Endothelial cell of hepatic sinusoid (primary cell): ENCODE measurements around the gene HOXC9.

Source experiments
- in situ Hi-C: cut with HindIII; loops from 2 replicates; pipeline ENCODE4 v1.10.0; 2017; ENCODE audit warnings: low sequenced_read_pairs

Gene HOXC9

DNA sequence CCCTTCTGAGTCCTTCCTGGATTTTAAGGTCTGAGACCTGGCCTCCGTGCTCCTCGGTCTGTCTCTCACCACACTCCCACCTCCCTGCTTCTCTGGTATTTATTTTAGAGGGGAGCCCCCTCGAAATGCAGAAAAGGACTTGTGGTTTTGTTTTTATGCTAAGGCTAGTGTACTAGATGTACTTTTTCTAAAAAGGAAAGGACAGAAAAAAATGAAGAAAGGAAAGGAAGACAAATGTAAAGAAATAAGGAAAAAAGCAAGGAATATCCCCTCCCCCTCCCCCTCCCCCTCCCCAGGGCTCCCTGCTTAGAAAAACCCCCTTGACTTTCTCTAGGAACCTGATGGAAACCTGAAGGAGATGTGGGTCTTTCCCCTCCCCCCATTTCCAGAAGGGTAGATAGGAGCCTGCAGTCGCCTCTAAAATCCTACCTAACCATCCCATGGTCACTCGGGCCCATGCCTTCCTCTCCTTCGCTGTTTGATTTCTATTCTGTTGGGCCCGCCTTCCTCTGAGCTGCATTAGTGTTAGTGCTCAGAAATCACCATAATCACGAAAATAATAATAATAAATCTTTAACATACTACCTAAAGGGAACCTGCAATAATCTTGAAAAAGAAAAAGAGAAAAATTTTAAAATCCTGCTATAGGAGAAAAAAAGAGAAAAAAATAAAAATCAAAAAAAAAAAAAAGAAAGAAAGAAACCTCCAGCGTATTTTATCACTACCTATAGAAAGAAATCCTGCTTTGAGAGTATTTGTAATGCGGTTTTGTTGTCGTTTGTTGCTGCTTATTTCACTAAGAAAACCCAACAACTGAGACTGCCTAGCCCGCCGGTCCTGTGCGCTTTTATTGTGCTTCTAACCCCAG lies 11.9 kb downstream of the HOXC9 start:
- in situ Hi-C loops, result no loop called here

DNA sequence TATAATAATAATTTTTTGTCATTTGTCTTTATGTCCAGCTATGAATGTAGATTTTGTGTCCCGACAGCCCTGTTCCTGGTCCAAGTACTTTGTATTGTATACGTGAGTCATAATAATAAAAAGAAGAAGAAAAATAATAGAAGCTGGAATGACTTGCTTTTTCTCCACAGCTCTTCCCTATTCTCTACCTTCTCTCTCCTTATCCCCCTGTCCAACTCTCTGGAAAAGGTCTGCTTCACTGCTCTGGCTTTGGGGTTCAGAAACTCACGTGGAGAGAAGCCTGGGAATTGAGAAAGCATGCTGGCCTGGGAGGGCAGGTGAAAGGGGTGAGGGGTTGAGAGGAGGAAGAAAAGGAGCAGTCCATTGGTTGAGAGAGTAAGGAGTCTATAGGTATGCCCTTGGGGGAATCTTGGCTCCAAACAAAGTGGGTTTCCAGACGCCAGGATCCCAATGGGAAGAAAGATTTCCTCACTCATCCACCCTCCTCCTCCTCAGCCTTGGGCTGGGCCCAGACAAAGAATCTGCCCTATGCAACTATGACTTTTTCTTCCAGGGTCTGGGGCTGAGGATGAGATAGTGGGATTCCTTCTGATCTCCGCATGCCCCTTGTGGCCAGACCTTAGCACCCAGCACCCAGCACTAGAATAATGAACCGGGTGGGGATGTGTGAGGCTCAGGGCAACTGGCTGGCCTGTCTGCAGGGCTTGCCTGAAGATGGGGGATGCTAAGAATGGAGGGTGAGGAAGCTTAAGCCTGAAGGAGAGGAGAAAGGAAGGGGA lies 12.9 kb downstream of the HOXC9 start:
- in situ Hi-C loops, result no loop called here

DNA sequence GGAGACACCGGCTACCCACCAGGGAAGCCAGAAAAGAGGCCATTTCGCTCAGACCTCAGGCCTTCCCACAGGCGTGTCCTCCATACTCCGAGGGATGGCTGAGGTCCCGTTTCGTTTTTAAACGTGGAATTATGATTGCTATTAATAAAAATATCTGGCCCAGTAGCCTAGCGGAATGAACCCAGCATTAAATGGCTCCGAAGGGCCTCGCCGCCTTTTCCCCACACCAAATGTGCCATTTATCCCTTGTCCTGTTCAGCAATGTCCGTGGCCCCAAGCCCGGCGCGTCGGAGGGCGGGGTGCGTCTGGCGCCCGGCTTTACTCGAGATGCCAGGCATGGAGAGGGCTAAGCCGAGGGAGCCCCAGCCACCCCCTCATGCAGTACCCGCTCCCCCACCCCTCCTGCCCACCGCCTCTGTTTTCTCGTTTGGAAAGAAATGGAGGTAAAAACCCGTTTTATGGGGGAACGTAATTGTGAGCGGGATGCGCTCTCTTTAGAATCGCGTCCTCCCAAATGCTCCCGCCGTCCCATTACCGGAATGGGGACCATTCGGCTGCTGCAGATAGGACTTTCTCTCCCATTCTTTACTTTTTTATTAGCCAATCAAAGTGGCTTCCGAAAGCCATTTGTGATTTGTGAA lies 14.5 kb downstream of the HOXC9 start:
- in situ Hi-C loops, result loop anchor here (5.0 kb wide), 1 partner anchor 173 kb away; the partner anchor contains the start of gene SMUG1

DNA sequence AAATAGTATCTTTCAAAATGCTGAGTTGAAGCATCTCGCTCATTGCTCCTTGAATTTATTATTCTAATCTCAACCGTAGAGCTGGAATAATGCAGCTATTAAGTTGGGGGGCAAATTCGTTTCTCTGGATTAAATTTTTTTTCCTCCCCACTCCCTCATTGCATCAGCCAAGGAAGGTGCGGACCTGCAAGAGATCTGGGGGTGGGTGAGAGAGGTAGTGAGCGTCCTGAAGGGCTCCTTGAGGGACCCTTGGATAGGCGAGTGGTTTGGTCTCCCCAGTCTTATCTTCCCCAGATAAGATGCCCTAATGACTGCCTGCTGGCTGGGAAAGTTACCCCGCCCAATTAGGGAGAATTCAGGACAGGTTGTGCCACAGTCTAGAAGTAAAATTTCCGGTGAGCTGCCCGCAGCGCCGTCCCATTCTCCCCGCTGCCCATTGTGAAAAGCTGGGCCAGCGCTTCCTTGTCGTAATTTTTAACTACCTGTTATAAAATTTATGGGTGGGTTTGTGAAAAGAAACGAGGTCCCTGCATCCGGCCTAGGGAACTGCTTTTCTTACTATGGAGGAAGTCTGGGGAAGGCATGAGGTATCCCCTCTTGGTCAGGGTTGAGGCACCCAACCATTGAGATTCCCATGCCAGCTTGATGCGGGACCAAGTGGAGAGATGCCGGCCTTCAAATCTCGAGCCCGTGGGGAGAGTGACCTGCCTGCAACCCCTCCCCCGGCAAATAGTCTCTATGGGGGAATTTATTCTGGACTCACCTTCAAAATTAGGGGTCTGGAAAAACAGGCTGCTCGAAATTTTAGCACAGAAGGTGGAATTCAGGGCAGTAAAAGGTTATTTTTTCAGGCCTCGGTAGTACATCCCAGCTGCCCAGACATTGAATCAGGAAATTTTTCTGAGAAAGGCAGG lies 15.3 kb downstream of the HOXC9 start:
- in situ Hi-C loops, result loop anchor here (5.0 kb wide), 1 partner anchor 172 kb away; the partner anchor contains the start of gene SMUG1

DNA sequence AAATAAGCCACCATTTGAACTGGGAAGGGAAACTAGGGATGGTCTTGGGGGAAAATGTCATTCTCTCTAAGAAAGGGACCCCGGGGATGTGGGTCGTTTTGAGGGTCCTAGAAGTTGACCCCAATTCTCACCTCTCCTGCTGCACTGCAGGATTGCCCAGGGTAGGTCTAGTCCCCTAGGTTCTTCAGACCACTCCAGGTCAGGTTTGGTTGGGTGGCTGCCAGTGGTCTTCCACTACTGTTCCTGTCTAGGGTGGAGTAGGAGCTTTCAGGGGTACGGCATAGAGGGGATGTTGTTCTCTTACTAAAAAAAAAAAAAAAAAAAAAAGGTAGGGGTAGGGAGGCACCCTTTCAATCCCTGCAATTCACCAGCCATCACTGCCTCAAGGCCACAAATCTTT lies 16.1 kb downstream of the HOXC9 start:
- in situ Hi-C loops, result loop anchor here (5.0 kb wide), 1 partner anchor 171 kb away; the partner anchor contains the start of gene SMUG1

DNA sequence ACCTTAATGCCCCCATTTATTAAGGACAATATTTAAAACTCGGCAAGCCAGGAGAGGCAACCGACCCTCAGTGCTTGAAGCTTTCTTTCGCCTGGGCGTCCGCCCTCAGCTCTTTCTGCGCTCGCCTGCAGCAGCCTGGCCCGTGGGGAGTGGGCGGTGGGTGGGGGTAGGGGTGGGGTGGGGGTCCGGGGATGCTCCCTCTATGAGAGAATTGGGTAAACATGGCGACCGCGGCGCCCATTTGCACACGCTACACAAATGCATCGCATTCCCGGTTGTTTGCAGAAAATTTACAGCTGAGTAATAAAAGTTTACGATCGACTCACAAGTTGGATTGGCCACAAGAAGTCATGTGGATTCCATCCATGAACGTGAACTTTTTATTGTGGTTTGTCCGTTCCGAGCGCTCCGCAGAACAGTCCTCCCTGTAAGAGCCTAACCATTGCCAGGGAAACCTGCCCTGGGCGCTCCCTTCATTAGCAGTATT lies 16.6 kb downstream of the HOXC9 start:
- in situ Hi-C loops, result loop anchor here (5.0 kb wide), 1 partner anchor 171 kb away; the partner anchor contains the start of gene SMUG1

DNA sequence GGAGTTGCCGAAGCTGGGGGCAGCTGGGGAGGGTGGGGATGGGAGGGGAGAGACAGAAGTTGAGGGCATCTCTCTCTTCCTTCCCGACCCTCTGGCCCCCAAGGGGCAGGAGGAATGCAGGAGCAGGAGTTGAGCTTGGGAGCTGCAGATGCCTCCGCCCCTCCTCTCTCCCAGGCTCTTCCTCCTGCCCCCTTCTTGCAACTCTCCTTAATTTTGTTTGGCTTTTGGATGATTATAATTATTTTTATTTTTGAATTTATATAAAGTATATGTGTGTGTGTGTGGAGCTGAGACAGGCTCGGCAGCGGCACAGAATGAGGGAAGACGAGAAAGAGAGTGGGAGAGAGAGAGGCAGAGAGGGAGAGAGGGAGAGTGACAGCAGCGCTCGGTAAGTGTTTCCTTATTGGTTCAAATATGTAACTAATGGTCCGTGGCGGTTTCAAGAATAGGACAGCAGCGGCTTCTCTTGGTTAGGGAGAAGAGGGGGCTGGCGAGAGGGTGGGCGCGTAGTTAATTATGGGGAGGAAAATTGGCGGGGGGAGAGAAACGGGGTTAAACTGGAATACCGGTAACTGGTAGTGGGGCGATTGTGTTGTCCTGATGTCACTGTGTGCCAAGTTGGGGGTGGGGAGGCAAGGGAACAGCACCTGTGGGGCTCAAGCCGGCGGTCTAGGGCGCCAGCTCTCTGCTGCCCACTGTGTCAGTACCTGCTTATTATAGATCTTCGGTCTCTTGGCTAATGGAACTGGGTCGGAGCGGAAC lies 17.2 kb downstream of the HOXC9 start:
- in situ Hi-C loops, result loop anchor here (5.0 kb wide), 1 partner anchor 170 kb away; the partner anchor contains the start of gene SMUG1

DNA sequence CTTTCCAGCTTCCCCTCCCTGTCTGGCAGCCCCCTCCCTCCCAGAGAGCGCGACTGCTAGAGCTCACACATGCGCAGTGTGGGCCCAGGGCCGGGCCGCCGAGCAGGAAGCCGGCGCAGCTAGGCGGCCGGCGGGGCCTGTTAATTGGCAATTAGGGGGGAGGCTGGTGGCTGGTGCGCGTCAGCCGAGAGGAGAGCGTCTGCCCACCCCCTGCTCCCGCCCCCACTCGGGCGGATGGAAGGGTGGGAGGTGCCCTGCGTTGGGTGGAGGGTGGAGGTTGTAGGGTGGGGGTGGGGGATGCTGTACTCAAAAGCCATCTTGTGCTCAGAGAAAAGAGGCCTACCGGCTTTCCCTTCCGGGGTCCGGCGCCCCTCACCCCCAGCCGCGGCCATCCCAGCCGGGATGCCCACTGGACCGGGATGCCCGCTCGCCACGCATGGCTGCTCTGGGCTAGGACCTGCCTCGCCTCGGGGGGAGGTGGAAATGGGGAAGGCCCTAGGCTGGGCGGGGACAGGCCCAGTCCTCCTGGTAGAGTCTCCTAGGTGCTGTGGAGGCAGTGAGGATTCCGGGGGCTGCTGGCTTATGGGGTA lies 18.0 kb downstream of the HOXC9 start:
- in situ Hi-C loops, result loop anchor here (5.0 kb wide), 1 partner anchor 169 kb away; the partner anchor contains the start of gene SMUG1

DNA sequence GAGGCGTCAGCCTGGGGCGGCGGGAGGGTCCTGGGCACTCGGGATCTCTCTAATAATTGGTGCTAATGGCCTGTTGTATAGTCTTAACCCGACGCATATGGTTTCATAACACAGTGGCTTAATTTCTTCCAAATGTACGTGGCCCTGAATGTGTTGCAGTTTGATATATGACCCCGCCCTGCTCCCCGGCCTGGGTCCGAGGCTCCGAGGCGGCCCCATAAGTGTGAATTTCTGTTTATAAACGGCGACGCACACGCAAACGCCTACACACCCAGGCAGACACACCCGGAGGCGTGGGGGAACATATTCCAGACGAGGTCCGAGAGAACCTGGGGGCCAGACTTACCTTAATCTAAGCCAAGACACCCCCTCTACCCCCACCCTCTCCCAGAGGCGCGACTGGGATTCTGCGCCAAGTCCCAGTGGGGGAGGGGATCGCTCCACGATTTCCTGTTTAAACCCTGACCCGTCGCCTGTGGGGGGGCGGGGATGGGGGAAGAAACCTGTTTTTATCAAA lies 18.6 kb downstream of the HOXC9 start:
- in situ Hi-C loops, result loop anchor here (5.0 kb wide), 1 partner anchor 169 kb away; the partner anchor contains the start of gene SMUG1

DNA sequence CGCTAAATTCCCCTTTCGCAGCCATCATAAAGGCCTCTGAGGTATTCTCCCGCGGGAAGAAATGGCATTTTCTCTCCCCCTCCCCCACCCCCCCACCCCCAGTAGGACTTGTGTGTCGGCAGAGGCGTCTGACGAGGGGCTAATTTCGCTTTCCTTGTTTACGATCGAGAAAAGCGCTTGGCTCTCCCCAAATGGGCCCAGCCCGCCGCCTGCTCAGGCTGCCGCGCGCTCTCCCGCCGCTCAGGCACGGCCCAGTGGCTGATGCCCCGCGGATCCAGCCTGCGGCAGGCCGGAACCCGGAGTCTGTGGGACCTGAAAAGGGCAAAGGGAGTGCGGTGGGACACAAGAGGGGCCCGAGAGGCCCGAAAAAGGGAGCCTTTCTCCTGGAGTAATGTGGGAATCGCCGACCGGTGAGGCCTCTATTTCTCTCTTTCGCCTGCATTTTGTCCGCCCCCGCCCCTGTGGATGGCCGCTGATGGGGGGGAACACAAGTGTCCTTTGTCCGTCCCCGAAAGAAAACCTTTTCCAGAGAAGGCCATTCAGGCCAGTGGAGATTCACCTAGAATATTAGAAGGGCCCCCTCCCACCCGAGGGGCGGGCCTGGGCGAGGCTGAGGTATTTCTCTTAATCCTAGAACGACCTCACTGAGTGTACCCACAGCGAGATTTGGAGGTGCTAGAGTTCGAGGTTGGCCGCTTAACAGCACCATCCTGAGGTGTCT lies 19.3 kb downstream of the HOXC9 start:
- in situ Hi-C loops, result loop anchor here (5.0 kb wide), 1 partner anchor 168 kb away; the partner anchor contains the start of gene SMUG1

DNA sequence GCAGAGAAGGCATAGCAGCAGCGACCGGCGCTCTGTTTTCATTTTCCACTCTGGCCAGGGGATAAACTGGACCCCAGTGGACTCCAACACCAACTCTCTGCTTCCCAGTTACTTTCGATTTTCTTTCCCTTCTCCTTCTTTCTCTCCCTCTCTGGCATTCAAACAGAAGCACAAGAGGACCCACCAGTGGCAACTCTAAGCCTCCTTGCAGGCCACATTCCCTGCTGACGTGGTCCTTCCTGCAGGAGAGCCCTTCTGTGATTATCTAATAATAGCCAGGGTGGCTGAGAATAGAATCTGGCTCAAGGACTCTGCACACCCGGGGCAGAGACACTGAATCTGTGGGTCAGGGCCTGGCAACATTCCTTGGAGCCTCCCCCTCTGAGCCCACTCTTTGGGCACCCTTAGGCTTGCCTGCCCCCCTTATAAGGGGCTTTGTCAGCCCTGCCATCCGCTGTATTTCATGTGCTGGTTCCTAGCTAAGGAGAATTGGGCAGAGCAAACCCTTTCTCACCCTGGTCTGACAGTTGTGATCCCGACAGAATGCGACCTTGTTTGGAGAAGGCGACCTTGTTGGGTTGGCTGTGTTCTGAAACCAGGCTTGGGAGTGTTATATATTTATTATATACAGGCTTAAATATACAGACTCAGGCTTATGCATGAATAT lies 20.1 kb downstream of the HOXC9 start:
- in situ Hi-C loops, result loop anchor here (5.0 kb wide), 1 partner anchor 167 kb away; the partner anchor contains the start of gene SMUG1

DNA sequence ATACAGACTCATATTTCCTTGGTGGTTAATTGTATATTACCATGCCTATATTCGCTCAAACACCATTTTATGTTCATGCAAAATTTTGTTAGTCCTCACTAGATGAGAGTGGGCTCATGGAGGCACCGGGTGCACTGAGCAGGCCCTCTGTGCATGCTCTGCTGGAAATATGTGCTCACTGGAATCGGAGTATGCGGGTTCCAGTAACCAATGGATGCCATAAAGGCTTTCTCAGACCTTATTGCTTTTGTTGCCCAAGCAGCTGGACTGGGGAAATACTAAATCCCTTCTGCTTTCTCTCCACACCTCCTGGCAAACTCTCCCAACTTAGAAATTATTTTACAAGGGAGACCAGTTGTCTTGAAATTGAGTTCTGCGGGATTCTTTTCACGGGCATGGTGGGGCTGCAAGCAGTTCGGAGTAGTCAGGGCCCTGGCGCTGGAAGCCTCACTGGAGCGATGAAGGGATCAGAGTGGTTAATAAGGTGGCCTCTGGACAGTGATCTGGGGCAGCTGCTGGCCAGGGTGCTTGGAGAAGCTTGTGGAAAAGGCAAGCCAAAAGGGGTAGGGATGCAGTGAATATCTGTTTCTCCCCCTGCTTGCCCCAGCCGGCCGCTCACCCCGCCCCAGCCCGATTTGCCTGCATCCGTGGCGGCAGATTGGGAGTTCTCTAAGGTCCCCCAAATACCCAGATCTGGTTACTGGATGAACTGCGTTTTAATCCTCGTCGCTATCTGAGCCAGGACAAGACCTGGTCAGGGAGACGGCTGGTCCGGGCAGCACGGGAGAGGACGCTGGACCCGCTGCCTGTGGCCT lies 20.8 kb downstream of the HOXC9 start:
- in situ Hi-C loops, result no loop called here

DNA sequence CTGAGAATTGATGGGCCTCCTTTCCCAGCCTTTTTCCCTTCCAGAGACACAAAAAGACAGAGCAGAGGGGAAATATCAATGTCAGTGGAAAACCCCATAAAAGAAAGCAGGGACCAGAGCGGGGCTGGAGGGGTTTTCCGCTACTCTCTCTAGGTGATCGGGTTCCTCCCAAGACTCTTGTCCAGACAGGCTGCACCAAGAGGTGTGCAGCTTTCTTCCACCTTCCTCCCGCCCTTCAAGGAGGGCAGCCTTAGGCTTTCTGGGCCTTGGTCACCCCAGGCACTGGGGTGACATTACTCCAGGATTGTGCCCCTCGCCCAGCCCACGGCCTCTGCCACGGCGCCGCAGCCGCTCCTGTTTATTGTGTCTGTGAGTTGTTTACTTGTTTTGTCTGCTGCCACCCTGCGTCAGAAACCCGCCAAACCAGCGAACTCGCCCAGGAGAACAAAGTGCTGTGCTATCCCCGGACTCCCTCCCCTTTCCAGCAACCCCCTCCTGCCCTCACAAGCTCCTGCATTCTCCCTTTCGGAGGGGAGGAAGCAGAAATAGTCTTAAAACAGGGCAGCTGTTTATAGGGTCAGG lies 21.6 kb downstream of the HOXC9 start:
- in situ Hi-C loops, result no loop called here

DNA sequence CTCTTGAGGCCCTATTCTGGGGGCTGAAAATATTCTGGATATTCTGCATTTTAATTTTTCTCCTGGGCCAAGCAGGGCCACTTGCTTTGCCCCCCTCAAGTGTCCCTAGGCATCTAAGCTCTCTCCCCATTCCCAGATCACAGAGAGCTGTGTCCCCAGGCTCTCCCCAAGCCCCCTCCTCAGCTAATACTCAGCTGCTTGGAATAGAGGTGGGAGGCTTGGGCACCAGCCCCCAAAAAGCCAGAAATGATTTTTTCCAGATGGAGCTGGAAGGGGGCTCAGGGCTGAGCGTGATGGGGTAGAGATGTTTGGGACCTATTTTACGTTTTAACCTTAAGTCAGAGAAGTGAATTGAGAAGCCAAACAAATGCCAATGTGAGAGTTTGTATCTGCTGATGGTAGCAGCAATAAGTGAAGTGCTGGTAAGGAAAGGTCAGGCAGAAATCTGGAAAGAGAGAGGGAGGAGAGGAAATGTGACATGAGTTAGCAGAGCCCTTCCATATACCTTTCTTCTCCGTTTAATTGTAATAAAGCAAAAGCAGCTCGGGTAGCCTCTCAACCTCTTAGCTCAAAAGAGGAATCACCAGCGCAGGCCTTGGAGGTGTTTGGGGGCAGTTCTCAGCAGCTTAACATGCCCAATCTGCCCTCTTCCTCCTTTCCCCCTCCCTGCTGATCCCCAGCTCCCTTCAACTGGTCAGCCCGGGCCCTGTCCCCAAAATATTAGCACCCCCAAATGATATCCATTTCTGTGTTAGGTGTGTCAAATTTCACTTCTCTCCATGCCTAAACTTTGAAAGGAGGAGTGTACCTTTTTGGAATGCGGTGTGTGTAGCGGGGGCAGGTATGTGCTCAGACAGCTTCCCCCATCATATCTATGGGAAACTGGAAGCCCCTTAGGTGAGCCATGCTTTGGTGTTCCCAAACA lies 23.3 kb downstream of the HOXC9 start:
- in situ Hi-C loops, result no loop called here

DNA sequence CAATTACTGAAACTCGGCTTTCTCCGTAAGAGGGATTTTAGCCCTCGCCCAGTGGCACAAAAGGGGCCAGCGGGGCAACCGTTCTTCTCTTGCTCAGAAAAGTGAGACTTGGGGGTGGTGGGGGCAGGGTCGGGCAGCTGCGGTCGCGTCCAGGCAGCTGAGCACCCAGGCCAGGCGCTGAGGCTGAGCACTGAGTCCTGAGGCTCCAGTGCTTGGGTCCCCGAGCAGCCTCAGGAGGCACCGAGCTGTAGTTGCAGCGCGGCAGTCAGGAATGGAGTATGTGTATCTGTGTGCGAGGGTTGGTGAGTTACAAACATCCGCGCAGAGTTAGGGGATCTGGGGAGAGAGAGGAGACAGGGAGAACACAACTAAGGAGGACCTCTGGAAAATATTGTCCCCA lies 24.2 kb downstream of the HOXC9 start:
- in situ Hi-C loops, result no loop called here
